HG03103 (cell line): ENCODE results near the gene RNF144B.
A peak's percentile ranks its signal among the peaks of the same experiment; 100 is the strongest.

ENCODE experiments used
- ATAC-seq: cut with Tn5 transposase; IDR thresholded peaks from one replicate; pipeline ENCODE4 v1.9.1; 2021; ENCODE audit warnings: low read depth; ENCODE audit not compliant: unreplicated experiment

Gene RNF144B

DNA sequence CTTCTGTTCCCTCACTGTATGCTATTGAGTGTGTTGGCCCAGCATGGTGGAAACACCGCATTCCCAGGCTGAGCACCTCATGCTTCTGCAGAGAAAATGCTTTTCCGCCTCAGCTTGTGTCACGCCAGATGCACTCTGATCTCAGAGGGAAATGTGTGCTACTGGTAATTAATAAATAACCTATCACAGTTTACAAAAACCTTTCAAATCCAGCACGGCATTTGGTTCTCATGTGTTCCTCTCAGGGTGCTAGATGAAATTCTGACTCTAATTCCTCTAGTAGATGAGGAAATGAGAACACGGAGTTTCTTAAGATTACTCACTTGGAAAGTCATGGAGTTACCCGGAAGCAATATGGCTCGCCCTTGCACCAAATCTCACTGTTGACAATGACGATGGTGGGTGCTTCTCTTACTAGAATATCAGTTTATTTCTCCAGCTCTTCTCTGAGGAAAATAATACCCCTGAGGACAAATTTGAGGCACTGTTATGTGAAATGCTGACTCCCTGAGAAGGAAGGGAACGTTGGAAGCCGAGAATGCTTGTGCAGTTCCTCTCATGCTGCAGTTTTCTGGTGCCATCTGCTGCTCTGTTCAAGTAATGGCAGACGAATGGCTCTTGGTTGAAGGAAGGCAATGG, 116.6 kb downstream of the RNF144B start:
- ATAC-seq, result peak; percentile 83

DNA sequence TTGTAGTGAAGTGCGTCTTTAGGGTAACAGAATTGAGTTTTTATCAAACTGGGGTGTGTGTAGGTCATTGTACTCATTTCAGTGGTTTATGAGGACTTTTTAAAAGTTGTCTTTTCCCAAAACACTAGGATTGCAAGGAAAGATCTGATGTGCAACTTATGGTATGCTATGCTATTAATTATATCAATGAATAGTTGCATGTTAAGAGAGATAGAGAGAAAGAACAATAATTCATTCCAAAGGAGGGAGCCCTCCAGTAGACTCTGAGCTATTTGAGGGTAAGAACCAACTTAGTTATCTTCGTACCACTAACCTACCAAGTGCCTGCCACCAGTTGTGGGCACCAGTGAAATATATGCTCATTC, 117.1 kb downstream of the RNF144B start:
- no peak for ATAC-seq

DNA sequence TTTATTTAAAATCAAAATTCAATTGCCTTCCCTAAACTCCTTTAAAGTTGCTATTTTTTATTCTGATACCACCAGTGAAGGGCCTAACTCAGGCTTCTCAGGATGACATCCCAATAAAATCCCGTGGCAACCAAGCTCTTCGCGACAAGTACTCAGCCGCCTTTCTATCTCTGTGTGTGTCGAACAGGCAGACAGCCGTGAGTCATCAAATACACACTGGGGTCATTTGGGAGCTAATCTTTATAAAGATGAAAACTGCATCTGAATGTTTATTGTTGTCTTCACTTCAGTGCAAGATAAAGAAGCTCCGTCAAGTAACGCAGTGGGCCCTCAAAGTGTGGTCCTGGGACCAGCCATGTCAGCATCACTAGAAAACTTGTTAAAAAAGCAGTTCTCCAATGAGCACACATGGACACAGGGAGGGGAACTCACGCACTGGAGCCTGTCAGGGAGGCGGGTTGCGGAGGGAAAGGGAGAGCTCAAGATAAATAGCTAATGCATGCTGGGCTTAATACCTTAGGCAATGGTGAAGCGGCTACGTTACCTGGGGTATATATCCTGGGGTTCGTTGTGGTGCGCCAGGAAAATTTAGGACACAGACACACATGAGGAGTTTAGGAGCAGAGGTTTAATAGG, 119.3 kb downstream of the RNF144B start:
- no peak for ATAC-seq

DNA sequence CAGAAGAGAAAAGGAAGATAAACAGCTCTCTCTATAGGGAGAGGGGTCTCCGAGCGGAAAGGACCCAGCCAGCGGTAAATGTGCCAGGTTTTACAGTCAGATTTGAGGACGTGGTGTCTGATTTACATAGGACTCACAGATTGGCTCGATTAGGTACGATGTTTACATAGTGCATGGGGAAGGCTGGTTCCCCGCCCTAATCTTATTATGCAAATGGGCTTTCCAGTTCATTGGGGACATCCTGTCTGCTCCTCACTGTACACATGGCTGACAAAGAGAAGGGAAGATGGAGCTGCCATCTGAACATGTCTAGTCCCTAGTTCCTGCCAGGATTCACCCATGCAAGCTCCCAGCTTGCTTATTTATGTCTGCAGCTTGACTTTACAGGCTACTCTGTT, 119.9 kb downstream of the RNF144B start:
- no peak for ATAC-seq

DNA sequence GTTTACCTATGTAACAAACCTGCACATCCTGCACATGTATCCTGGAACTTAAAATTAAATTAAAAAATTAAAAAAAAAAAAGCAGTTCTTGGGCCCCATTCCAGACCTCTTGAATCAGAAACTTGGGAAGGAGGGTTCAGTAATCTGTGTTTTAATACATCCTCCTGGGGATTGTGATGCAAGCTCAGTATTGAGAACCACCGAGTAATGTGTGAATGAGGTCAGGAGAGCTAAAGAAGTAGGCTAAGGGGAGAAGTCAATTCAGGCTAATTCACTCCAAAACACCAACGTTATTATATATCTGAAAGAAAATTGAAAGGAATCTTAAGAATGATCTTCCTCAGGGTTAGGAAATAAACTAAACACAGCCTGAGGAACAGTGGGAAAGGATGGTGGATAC, 120.4 kb downstream of the RNF144B start:
- ATAC-seq, result no peak

DNA sequence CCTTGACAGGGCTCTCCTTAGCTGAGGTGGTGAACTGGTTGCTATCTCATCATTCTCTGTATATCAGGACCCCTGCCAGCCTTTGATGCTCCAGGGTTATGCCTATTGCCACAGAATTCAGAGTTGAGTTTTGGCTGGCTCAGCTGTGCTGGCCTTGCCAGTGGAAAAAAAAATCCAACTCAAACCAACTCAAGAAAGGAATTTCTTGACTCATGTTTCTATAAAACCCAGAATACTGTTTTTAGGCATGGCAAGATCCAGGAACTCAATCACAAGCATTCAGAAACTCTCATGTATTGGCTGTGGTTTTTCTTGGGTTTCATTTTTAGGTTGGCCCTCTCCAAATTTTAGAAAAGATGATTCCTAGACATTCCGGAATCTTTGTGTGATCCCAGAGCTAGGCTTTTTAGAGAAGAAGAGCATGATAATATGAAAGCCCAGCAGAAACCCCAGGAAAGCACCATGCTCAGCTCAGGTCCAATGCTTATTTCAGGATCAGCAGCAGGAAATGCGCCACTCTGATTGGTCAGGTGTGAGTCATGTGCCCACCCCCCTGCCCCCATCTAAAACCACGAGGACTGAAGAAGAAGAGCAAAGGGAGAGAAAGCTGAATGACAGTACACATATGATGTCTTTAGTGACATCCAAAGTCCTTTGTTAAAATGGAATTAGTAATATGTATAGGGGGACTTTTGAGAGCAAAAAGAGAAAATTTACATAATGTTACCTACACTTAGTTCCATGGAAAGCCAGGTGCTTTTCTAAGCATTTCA, 122.9 kb downstream of the RNF144B start:
- no peak for ATAC-seq

DNA sequence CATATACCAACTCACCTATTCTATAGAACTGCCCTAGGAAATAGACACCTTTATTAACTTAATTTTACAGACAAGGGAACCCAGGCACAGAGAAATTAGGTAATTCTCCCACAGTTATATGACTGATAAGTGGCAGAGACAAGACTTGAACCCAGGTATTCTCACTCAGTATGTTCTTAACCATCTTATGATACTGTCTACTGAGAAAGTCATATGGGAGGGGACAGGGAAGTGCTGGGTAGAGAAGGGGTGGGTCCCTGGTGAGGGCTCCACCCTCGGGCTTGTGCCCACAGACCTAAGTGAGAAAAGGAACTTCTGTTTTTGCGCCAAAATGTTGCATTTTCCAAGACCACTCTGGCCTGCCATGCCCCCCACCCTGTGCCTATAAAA, 123.5 kb downstream of the RNF144B start:
- no peak for ATAC-seq

DNA sequence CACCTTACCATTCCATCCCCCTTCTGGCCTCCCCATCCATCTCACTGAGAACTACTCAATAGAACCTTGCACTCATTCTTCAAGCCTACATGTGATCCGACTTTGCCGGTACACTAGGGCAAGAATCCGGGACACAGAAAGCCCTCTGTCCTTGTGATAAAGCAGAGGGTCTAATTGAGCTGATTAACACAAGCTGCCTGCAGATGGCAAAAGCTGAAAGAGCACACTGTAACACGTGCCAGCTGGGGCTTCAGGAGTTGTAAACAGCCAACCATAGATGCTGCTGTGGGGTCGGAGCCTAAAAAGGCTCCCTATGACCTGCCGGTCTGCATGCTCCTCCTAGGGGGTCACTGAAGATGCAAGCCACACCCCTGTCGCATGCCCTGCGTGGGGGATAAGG, 124.1 kb downstream of the RNF144B start:
- no peak for ATAC-seq

DNA sequence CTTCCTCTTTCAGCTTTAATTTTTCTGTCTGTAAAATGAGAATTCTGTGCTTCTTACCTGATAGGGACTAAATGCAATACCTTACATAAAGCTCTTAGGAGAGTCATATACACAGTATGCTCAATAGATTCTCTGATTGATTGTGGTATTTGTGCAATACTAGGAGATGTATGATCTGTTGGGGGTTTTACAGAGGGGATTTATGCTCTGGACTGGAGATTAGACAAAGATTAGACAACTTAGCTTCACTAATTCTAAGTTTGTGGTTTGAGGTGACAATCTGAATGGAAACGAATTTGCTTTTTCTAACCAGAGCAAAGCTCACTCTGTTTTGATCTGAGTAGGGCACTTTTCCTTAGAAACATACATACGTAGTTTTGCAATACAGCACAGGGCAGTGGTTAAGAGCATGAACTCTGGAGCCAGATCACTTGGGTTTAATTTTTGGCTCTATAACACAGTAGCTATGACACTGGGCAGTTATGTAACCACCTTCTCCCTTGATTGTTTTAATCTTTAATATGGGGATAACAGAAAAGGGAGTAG, 126.2 kb downstream of the RNF144B start:
- ATAC-seq, result no peak

DNA sequence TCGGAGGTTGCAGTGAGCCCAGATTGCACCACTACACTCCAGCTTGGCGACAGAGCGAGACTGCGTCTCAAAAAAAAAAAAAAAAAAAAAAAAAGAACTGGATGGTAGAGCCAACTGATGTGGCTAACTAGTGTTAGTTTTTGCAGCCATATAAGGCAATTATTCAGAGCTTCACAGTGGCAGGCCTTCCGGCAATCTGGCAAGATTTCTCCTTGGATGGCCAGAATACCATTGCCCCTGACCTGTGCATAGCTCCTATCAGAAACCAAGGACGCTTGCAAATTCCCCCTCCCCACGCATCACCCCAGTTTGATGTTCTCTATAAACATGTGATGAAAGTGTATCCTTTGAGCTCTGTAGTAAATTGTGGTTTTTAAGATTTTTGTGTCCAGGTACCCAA, 127.0 kb downstream of the RNF144B start:
- no peak for ATAC-seq

DNA sequence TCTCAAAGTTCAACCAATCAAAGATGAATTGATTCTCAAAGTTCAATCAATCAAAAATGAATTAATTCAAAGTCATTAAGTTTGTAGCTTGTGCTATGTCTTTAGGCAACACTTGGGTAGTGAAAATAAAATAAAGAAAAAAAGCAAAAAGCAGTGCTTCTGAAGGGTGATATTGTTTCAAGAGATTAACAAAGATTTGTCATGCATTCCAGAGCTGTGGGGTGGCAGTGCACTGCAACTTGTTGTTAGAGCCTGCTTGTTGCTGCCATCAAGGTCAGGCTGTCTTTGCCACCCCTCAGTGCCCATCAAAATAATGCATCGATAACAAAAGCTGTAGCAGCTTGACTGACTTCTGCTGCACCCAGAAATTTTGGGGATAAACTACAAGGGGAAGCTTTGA, 128.6 kb downstream of the RNF144B start:
- no peak for ATAC-seq
